NB4 (cell line): ENCODE measurements around the gene PLCH1.

ENCODE experiments used
- DNase-seq: peaks from one replicate; pipeline ENCODE4 v3.0.0; 2010; ENCODE audit warnings: low read depth
- H3K4me3 ChIP-seq: one replicate; pipeline ENCODE4 v1.5.1; 2011; ENCODE audit warnings: mild to moderate bottlenecking, low read depth, low read length, moderate library complexity
- CTCF ChIP-seq: IDR thresholded peaks from one replicate; pipeline ENCODE4 v1.5.1; 2012; ENCODE audit warnings: low read depth, low read length
- MAX ChIP-seq: IDR thresholded peaks from 2 replicates; pipeline ENCODE4 v1.6.1; 2011; ENCODE audit warnings: low read depth, low read length
- MYC ChIP-seq: IDR thresholded peaks from 2 replicates; pipeline ENCODE4 v1.6.1; 2011; ENCODE audit warnings: low read depth, low read length
- POLR2A ChIP-seq: IDR thresholded peaks from 2 replicates; pipeline ENCODE4 v1.6.1; 2011; ENCODE audit warnings: mild to moderate bottlenecking; ENCODE audit not compliant: insufficient read length; ENCODE audit errors: extremely low read depth

The PLCH1 gene

GRCh38 chr3:155608228-155608920, 136.5 kb downstream of the PLCH1 start:
- DNase-seq = no peak
- H3K4me3 ChIP-seq = no peak overlapping the region
- TF ChIP-seq MAX (no peak), POLR2A (no peak), CTCF (no peak), MYC (no peak)

DNA sequence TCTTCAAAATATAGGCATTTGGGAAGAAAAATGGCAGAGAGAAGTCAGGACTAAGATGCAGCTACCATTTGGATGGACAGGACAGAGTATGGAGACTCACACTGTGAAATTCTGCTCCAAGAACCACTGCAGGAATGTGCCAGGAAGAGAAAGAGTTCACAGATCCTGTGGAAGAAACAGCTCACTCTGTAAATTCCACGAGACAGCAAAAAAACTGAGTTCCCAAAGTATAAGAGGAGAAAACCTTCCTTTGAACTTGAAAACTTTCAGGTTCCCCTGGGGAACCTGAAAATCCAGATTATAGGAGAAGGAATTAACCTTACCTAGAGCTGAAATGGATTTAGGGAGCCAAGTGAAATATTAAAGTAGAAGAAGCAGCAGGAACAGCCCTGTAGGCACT, 137.1 kb downstream of the PLCH1 start:
- no peak overlapping the region for H3K4me3 ChIP-seq
- no peak for TF ChIP-seq CTCF
- TF ChIP-seq MYC = no peak
- TF ChIP-seq POLR2A = no peak
- TF ChIP-seq MAX = no peak
- no peak for DNase-seq

DNA sequence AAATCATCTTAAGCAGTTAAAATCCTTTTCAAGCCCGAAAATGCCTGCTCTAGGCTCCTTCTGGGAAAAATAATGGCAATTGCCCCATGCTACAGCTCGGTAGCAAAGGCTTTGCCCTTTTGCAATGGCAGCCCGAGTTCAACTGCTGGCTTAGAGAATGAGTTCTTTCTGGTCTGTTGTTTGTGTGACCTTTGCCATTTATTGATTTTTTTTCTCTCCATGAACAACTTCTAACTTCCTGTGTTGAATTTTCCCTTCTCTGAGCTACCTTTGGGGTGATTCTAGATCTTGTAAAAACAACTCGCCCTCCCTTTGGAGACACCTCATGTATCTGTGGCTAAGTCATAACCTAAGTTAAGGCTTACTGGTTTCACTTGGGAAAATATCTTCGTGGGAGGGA, 139.3 kb downstream of the PLCH1 start:
- no peak overlapping the region for H3K4me3 ChIP-seq
- no peak for DNase-seq
- TF ChIP-seq MYC = no peak
- TF ChIP-seq POLR2A = no peak
- TF ChIP-seq MAX = no peak
- TF ChIP-seq CTCF = no peak

DNA sequence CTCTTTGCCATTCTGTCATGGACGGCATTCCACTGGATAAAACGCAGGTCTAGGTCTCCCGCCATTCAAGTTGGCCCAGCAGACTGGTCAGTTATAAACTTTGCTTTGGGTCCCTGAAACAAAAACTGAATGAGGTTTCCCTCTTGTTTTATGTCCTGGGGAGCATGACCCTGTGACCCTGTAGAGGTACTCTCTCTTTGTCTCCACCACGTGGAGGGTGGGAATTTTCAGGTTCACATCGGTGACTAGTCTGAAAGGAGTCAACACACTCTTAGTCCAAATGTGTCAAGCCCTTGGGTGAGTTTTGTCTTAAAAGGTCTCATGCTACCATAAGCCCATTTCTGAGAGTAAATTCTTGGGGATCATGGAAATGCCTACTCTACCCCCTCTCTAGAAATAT, 139.9 kb downstream of the PLCH1 start:
- DNase-seq = no peak
- H3K4me3 ChIP-seq = no peak overlapping the region
- TF ChIP-seq CTCF (no peak), MAX (no peak), MYC (no peak), POLR2A (no peak)

DNA sequence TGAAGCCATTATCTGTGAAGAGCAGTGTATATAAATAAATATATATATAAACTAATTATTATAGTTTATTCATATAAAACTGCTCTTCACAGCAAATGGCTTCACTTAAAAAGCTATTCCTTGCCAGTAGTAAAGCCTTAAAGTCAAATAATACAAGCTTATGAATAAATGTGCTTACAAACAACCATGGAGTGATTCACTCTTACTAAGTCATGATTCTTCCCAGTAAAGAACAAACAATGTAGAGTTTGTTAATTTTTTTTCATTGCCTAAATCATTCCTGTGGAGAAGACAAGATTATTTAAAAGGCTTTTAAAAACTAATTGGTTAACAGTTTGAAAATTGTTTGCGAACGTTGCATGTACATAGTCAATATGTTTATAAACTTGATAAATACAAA, 140.7 kb downstream of the PLCH1 start:
- TF ChIP-seq MAX (no peak), POLR2A (no peak)
- no peak for DNase-seq
- H3K4me3 ChIP-seq = no peak overlapping the region

DNA sequence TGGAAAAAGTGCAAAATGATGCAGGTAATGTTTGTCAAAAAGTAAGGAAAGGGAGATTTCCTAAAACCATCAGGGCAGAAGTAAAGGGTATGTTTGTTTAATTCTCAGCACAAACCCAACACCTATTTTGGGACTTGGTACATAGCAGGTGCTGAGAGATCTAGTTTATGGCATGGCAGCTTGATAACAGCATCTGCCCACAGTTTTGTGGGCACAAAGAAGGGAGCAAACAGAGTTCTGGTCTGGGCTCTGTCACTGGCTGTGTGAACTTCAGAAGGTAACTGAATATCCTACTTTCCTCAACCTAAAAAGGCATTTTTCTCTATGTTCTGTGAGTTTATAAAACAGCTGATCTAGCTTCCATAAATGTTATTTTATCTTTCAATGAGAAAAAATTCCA, 141.6 kb downstream of the PLCH1 start:
- TF ChIP-seq POLR2A (no peak), CTCF (no peak), MYC (no peak), MAX (no peak)
- H3K4me3 ChIP-seq = no peak overlapping the region
- no peak for DNase-seq
